Measurements from ENCODE around the gene PYCR2.

GRCh38 chr1:225914947-225915346, 9.1 kb downstream of the PYCR2 start:
- TF ChIP-seq, protein P1, sequence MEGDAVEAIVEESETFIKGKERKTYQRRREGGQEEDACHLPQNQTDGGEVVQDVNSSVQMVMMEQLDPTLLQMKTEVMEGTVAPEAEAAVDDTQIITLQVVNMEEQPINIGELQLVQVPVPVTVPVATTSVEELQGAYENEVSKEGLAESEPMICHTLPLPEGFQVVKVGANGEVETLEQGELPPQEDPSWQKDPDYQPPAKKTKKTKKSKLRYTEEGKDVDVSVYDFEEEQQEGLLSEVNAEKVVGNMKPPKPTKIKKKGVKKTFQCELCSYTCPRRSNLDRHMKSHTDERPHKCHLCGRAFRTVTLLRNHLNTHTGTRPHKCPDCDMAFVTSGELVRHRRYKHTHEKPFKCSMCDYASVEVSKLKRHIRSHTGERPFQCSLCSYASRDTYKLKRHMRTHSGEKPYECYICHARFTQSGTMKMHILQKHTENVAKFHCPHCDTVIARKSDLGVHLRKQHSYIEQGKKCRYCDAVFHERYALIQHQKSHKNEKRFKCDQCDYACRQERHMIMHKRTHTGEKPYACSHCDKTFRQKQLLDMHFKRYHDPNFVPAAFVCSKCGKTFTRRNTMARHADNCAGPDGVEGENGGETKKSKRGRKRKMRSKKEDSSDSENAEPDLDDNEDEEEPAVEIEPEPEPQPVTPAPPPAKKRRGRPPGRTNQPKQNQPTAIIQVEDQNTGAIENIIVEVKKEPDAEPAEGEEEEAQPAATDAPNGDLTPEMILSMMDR (IDR thresholded peaks at IDR 0.05): no peak
- TF ChIP-seq POLR2A (IDR thresholded peaks at IDR 0.05): no peak
